GM18951 (cell line): Measurements from ENCODE around the gene A2M.

Experiments used
- POLR2A ChIP-seq: IDR thresholded peaks from 4 replicates; pipeline ENCODE4 v1.6.1; 2011; ENCODE audit warnings: mild to moderate bottlenecking; ENCODE audit not compliant: insufficient read length, insufficient read depth; ENCODE audit errors: extremely low read depth
- in situ Hi-C: fragments of 300-500 bp; cut with MboI; formaldehyde crosslinking; loops from one replicate; pipeline ENCODE4 v1.12.0; 2022; ENCODE audit warnings: low sequenced_read_pairs, mixed read lengths, inconsistent platforms; ENCODE audit not compliant: unreplicated experiment

The A2M gene

GRCh38 chr12:9113296-9113986, 2.3 kb downstream of the A2M start:
- no peak for TF ChIP-seq POLR2A
- in situ Hi-C loops: no loop called here

GRCh38 chr12:9112076-9112853, 3.5 kb downstream of the A2M start:
- in situ Hi-C loops: no loop called here
- TF ChIP-seq POLR2A: no peak

GRCh38 chr12:9111525-9111924, 4.2 kb downstream of the A2M start:
- in situ Hi-C loops: no loop called here
- no peak for TF ChIP-seq POLR2A

DNA sequence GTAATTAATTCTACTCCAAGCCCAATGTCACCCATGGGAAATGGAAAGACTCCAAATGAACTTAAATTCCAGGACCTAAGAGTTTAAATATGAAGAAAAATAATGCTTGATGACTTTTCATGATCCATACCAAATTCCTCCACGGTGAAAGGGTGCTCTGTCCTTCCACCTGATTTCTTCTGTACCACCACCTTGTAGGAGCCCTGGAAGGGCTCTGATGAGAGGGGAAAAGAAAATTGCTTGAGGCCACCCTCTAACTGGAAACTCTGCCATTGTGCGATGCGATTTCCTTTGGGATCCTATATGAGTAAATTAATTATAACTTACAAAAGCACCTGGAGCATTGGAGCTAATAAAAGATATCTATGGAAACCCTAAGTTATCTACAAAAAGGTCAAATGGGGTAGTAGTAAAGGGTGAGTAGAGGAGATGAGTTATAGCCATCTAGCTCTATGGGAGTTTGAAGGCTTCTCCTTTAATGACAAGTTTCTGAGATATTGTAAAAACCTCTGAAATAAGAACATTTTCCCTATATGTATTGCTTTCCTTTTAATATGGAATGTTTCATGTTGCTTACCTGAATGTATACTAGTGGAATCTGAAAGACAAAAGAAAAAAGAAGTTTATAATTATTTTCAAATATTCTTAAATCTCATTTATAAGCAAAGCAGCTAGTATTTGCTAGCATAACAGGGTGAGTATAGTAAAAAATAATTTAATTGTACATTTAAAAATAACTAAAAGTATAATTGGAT, 5.8 kb downstream of the A2M start:
- in situ Hi-C loops: no loop called here
- TF ChIP-seq POLR2A: no peak

DNA sequence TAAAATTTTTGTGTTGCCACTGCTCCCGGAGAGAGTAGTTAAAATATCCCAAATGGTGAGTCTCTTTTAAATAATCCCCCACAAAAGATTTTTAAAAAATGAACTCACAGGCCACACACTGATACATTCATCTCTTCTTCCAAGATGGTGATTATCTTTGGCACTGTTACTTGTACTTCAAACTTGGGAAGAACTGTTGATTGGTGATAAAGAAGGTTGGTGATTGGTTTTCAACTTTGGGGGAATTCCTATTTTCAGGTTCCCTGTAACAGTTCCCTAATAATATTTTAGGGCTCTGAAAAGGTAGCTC, 6.6 kb downstream of the A2M start:
- TF ChIP-seq POLR2A: no peak
- in situ Hi-C loops: no loop called here

DNA sequence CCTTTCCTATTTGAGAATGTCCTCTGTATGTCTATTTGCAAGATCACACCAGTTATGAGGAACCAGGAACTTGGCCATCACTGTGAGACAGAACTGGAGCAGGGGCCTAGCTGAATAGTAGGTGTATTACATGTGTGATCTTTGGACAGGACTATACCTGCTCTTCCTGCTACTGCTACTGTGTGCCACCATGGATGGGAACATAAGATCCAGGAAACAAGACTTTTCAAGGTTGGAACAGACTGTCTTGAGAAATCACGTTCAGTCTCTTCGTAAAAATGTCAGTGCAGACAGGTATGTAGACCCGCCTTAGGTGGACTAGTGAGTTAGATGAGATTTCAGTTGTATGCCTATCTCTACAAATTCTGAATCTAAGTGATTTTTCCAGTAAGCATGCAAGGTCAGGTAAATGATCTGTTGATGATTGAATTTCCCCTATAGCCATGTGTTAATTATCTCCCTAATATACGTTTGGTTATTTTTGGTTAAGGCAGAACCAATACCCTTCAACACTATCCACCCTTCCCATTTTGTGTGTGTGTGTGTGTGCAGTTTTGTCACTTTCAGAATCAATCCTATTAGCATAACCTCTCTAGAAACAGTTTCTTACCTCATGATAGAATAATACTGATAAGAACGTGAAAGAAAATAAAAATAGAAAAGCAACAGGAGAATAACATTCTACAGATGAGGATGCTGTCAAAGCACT, 7.1 kb downstream of the A2M start:
- in situ Hi-C loops: no loop called here
- no peak for TF ChIP-seq POLR2A

DNA sequence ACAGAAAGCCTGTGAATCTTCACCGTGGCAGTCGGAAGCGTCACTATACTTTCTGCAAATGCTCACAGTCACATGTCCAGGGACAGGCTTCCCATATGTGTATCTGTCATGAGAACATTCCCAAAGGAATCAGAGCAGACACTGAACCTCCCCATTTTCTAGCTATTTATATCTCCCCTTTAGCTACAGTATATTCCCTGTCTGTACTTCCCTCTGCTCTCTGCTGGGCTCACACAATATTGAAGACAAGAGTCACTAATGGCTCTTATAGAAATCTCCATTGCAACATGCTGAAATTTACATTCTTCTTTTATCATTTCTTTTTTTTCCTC, 8.2 kb downstream of the A2M start:
- no peak for TF ChIP-seq POLR2A
- in situ Hi-C loops: no loop called here

DNA sequence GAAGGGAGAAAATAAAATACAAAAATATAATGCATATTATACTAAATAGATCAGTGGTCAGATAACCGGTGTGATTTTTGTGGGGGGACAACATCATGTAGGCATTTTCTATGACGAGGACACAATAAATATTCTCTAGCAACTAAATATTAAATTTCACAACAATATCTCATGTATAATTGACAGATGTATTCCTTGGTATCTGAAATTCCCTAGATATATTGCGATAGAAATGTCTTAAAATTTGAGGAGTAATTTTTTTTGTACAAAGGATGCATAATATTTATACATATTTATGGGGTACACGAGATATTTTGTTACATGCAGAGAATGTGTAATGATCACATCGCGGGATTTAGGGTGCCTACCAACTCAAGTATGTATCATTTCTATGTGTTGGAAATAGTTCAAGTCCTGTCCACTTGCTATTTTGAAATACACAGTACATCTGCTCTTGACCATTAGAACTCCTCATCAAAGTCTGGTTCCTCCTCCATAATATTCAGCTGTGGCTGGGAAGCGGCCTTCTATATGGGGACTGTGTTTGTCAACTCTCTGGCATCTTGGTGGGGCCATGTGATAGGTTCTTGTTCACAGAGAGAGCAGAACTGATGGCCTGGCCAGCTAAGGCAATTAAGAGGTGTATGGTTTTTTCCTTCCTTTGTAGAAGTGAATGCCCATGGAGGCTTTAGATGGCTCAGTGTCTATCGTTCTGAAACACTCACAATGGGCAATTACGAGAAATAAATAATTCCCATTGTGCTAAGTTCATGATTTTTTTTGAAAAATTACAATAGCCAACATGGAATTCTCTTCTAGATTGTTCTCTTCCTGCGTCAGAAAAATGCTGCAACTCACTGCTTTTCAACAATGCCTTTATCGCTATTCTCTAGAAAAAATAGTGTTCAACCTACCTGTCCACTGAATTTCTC, 8.8 kb downstream of the A2M start:
- in situ Hi-C loops: no loop called here
- no peak for TF ChIP-seq POLR2A

GRCh38 chr12:9106067-9106466, 9.7 kb downstream of the A2M start:
- TF ChIP-seq POLR2A: no peak
- in situ Hi-C loops: no loop called here

DNA sequence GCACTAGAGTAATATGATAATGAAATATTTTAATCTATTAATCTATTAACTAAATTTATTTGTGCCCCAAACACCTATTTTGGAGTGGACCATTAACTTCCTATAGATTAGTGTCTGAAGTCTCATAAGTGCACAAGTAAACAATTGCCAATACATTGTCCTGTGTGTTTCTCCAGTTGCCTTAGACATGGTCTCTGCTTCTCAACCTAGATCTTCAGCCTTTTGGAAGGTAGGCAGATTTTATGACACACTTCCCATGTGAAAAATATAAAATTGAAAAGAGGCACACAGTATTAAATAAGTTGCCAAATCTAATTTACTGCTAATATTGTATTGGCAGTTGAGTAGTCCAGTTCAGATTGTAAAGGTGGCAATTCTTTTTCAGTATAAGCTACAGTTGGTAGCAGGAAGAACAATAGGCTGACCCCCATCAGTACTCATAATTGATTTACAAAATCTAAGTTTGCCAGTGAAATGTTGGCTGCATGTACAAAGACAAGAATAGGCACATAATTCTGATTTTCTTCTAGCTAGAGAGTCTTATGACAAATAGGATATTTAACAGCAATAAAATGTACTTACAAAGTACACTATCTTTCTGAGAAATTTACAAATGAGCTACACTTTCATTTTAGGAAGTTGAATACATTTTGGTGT, 10.8 kb downstream of the A2M start:
- TF ChIP-seq POLR2A: no peak
- in situ Hi-C loops: no loop called here

DNA sequence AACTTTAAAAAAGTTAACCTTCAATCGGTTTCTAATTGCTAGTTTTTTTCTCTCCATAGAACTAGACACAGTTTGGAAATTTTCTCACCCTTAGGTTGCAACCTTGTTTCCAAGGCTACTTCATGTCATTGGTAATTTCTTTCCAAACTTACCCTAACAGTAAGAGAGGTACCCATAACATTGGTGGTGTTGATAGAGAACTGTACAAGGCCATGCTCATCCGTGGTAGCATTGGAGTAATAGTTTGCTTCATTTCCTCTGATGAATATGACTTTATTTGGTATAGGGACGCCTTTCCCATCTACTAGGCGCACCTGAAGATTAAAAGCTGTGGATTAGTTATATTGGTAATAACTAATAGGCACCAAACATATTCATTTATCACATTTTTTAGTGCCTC, 11.6 kb downstream of the A2M start:
- no peak for TF ChIP-seq POLR2A
- in situ Hi-C loops: no loop called here
